SW480 (cell line): Measurements from ENCODE around the gene SBF2.
A peak's percentile ranks its signal among the peaks of the same experiment; 100 is the strongest.
"Not testable (repeated sequence)": the region's sequence is repeated elsewhere in the genome, so short reads cannot be mapped to it uniquely, and the experiment has no call there.

ENCODE experiments used
- DNase-seq: peaks from one replicate; pipeline ENCODE4 v3.0.0-alpha.2; 2016; ENCODE audit warnings: low spot score

SBF2 gene

DNA sequence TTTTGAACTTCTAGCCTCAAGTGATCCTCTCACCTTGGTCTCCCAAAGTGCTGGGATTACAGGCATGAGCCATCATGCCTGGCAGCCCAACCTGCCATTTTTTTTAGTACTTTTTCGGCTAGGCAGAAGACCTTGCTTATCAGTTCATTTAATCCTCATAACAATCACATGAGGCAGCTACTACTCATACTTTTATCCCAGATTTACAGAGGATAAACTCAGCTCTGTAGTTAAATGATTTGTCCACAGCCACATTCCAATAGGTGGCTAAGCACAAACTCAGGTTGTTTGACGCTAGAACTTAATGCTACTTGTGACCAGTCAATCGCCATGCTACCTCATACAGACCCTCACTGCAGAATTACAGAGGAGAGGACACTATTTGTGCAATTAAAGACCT is 28.1 kb downstream of the SBF2 start:
- DNase-seq: no peak

DNA sequence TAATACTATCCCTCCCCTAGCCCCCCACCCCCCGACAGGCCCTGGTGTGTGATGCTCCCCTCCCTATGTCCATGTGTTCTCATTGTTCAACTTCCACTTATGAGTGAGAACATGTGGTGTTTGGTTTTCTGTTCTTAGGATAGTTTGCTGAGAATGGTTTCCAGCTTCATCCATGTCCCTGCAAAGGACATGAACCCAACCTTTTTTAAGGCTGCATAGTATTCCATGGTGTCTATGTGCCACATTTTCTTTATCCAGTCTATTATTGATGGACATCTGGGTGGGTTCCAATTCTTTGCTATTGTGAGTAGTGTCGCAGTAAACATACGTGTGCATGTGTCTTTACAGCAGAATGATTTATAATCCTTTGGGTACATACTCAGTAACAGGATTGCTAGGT is 29.3 kb downstream of the SBF2 start:
- DNase-seq: not testable (repeated sequence)

DNA sequence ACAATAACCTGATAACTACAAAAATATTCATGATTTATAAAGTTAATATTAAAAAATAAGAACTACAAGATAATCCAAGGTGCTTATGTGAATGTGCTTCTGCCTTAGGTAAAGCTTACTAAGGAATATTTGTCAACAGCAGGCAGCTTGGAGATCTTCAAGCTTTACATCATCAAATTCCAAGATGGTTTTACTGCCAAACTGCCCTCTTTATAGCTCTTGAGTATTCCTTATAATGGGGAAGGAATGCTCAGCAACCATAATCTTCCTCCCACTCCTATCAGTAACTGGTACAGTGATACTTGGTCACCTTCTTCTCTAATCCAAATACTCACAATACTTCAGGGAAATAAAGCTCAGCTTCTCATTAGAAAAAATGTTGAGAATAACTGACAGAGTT is 30.1 kb downstream of the SBF2 start:
- no peak for DNase-seq

DNA sequence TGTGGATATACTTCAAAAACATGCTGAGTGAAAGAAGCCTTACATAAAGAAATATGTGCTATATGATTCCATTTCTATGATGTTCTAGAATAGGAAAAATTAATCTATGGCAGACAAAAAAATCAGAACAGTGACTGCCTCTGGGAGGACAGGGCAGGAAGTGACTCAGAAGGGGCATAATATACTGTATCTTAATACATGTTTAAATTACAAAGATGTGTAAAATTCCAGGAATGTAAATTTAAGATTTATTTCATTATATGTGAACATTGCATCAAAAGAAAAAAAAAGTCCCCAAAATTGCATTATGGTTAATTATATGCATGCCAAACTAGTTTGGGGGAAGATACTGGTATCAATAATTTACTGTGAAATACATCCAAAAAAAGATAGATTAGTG is 32.2 kb downstream of the SBF2 start:
- DNase-seq: no peak

DNA sequence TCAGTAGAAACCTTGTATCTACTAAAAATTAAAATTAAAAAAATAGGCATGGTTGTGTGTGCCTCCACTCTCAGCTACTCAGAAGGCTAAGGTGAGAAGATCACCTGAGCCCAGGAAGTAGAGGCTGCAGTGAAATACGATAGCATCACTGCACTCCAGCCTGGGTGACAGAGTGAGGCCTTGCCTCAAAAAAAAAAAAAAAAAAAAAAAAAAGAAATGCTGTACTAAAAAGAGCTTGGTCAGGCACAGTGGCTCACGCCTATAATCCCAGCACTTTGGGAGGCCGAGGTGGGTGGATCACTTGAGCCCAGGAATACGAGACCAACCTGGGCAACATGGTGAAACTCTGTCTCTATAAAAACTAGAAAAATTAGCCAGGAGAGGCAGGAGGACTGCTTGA is 36.5 kb downstream of the SBF2 start:
- DNase-seq: no peak

DNA sequence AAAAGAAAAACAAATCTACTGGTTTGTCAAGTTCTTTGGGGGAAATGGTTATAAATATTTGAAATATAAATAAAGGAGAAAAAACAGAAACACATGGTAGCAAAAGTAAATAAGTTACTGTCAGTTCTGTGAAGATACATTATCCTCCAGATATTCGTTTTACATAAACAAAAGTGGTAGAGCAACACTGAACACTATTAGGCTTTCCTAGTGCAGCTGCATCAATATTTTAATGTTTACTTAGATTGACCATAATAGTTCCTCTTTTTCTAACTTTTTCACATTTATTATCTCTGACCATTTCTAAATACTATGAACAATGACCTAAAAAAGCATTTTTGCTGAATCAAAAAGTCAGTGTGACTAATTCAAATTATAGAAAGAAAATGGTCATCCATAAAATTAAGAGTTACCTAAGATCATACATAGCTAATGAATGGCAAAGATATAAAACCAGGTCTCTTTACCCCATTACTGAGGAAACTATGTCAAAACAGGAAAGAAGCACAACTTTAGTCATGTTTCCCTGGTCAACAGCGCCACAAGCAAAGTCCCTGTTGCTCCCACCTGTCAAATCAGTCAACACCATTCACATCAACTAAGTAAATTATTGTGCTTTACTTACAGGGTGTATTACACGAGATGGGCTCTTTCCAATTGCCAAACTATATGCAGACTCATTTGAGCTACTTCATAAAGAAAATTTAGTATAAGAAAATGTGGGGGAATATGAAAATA is 38.5 kb downstream of the SBF2 start:
- no peak for DNase-seq

DNA sequence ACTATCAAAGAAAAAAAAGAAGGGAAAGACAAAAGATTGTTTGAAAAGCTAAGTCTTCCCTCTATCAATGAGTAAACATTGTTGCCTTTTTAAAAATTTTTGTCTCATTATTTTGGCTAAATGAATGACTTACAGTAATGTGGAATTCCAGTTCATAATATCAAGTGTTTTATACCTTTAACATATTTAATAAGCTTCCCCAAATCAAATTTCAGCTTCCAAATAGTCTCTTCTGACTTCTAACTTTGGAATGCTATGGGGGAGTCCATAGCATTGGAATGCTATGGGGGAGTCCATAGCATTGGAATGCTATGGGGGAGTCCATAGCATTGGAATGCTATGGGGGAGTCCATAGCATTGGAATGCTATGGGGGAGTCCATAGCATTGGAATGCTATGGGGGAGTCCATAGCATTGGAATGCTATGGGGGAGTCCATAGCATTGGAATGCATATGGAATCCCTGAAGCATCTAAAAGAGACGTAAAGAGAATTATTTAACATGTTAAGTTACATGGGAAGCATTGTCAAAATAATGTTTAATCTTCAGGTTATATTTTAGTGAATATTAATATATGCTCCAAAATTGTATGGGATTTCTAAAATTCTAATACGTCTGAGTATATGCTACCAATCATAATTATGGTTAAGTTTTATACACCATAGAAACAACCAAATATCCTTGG is 44.4 kb downstream of the SBF2 start:
- not testable (repeated sequence) for DNase-seq

DNA sequence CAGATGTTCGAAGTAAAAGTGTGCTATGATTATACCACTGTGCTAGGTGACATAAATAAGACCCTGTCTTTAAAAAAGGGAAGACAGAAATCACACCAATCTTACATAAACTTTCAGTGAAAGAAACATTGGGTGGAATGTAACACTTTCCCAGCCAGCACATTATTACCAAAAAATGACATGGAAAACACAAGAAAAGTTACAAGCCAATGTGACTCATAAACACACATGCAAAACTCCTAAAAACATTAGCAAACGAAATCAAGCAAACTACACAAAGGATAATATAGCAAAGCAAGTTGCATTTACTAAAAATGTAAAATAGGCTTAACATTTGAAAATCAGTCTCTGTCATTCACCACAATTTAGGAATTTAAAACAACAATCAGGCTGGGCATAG is 47.0 kb downstream of the SBF2 start:
- DNase-seq: no peak

DNA sequence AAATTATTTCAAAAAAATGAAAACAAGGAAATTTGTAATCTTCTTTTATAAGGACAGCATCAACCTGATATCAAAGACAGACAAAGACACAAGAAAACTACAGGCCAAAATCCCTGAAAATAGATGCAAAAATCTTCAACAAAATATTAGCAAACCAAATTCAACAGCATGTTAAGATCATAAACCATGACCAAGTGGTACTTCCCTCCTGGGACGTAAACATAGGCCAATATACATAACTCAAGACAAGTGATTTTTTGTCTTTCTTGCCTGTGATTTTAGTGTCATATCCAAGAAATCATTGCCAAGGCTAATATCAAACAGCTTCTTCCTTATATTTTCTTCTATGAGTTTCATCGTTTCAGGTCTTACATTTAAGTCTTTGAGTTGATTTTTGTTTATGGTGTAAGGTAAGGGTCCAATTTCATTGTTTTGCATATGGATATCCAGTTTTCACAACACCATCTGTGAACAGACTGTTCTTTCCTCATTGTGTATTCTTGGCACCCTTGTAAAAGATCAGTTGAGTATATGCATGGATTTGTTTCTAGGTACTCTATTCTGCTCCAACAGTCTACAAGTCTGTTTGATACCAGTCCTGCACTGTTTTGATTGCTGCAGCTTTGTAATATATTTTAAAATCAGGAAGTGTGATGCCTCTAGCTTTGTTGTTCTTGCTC is 50.0 kb downstream of the SBF2 start:
- DNase-seq: no peak

DNA sequence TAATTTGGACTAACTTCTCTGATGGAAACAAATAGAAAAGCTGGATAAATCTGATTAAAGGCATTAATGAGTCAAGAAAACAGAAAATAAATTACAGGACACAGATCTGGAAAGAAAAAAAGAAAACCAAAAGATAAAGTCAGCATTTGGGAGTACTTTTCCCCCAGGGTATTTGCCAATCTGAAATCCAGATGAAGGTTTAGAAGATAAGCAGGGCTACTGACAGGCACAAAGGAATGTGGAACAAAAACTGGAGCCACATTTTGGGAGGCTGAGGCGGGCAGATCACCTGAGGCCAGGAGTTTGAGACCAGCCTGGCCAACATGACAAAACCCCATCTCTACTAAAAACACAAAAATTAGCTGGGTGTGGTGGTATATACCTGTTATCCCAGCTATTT is 57.2 kb downstream of the SBF2 start:
- DNase-seq: no peak

DNA sequence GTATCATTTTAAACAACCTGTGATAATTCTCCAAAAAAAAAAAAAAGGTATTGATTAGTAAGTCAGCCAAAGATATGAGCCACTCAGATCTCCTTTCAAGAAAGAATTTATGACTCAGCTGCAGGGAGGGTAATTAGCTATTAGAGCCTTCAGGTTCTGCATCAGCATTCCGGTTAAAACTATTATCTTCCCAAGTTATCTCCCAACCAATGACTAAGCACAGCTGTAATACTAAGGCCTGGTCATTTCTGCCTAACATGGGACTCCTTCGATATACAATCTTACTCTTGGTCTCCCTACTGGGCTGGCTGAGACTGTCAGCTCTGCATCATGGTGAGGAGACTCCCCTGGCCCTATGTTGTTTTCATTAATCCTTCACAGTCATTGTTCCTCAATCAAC is 60.4 kb downstream of the SBF2 start:
- DNase-seq: no peak

DNA sequence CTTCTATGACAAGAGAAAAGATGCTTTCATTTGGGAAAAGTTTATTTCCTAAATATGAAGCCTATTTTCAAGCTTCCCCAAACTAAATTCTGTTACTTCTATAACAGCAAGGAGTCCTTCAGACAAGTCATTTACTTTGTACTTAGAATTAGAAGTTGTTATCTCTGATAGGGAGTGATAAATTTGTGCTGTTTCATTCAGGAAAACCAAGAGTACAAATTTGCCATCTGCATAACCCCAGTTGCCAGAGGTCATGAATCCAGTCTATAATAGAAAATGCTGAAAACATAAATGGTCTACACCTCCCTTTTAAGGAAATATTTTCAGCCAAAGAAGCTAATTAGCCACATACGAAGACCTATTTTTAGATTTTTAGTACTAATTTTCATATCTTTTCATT is 61.3 kb downstream of the SBF2 start:
- DNase-seq: no peak

DNA sequence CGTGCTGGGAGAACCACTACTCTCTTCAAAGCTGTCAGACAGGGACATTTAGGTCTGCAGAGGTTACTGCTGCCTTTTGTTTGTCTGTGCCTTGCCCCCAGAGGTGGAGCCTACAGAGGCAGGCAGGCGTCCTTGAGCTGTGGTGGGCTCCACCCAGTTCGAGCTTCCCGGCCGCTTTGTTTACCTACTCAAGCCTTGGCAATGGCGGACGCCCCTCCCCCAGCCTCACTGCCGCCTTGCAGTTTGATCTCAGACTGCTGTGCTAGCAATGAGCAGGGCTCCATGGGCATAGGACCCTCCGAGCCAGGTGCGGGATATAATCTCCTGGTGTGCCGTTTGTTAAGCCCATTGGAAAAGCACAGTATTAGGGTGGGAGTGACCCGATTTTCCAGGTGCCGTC is 62.2 kb downstream of the SBF2 start:
- not testable (repeated sequence) for DNase-seq

DNA sequence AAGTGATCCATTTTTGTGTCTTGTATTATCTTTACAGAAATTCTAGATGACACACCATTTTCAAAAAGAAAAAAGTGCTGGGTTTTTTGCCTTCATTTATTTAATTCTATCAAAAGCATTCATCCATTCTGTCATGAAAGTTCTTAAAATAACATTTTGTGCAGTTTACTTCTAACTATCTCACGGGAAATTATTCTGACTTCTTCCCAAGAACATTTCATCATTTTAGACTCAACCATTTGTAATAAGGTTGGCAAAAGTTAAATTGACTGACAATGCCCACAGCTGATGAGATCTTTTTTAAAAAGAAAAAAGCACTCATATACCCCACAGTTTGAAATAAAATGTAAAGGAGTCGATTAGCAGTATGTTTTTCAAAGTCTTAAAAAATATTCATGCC is 68.5 kb downstream of the SBF2 start:
- DNase-seq: no peak

DNA sequence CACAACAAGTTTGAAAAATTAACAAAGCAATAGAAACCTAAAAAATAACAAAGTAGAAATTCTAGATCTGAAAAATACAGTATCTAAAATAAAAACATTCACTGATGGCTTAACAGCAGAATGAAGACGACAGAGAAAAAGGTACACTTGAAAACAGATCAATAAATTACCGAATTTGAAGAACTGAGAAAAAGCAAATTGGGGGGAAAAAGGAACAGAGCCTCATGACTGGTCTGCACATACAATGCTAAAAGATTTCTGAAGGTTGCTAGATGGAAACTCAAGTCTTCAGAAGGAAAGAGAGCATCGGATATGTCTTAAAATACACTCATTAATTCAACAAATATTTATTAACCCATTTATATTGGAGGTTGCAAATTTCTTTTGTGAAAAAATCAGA is 71.6 kb downstream of the SBF2 start:
- DNase-seq: no peak

DNA sequence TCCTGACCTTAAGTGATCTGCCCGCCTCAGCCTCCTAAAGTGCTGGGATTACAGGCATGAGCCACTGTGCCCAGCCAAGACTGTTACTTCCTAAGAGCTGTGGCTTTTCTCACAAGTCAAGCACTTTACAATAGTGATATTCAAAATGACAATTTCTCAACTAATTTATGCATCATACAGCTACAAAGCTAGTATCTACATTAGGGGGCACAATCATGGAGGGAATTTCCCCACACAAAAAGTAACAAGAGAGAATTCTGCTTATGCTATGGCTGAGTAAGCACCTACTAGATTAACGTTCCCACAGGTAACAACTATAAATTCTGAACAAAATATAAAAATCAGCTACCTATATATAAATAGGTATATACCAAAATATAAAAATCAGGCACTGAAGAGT is 72.7 kb downstream of the SBF2 start:
- no peak for DNase-seq

DNA sequence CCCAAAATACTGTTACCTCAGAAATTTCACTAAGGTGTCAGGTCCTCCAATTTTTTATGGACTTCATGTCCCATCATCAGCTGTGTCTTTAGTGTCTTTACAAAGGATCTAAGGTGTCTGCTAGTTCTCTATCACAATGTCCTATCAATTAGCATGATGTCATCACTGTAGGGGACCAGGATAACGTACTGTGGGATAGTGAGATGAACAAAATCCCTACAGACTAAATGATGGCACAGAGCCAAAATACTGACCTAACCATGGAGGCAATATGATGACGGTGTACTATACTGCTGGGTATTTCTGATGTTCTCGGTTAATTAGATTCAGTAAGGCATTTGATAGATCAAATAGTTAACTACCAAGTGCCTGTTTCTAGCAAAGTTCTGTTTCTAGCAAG is 82.5 kb downstream of the SBF2 start:
- no peak for DNase-seq

DNA sequence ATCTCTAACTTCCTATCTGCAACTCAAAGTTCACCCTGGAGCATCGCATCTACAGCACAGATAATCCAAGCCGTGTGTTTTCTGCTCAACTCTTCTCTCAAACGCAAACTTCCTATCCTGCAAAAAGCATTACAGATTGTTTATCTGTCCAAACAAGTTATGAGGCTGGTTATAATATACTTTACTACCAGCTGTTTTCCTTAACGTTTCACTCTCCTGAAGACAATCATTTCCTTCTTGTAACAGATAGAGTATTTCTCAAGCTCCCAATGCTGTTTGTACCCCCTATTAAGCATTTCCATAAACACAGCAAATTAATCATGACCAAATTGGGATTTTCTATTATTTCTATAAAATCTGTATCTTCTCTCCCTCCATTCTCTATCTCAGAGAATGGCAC is 84.7 kb downstream of the SBF2 start:
- no peak for DNase-seq

DNA sequence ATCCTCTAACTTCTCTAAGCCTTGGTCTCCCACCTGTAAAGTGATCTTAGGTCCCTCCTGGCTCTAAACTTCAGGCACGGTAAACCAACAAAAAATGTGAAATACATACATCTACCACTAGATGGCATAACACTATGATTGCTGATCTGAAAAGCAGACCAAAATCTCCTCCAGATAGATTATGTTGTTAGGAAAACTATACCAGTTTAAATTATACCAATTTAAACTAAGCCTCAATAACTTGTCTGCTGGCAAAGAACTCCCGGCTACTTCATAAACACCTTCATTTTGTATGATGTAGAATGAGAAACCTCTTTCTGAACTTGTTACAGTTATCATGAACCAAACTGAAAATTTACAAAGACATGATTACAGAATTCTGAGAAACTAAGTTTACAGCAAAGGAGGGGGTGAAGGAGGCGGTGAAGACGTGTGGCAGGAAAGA is 85.9 kb downstream of the SBF2 start:
- DNase-seq: peak; percentile 61

DNA sequence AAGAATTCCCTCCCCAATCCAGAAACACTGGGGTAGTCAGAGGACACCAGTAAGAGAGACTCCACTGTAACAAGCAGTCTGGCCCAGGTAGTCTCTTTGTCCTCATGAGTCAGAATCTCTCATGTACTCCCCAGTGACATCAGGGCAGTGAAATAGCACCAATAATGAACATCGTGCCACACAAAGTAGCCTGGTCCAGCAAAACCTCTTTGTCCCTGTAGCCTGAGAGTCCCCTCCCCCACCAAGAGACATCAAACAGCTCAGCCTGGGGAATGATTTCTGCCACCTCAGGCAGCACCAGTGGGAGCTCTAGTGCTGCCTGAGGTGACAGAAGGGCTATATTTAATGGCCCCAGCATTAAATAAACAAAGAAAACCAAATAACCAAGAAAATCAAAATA is 88.1 kb downstream of the SBF2 start:
- no peak for DNase-seq

DNA sequence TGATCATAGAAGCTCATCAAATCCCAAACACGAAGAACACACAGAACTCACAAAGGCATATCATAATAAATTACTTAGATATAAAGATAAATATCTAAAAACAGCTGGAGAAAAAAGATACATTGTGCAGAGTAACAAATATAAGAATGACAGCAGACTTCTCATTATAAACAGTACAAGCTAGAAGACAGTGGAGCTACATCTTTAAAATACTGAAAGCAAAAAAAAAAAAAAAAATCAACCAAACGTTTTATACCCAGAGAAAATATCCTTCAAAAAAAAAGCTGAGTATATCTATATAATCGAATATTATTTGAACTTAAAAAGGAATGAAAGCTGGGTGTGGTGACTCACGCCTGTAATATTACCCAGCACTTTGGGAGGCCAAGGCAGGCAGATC is 90.0 kb downstream of the SBF2 start:
- peak; percentile 43 for DNase-seq

DNA sequence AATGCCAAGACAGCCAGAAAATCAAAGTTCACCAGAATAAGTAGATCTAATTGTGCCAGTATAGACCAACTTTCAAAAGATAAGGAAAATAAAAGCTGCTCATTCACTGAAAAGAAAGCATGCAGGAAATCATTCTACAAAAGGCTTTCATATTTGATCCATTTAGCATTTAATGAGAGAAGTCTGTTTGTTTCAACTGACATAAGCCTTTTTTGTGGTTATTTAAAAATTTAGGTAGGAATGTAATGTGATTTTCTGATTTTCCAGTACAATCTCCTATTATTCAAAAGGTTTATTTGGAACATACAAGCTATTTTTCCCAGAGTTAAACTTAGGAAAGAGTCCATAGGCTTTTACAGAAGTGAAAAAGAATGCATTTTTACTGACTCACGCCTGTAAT is 92.7 kb downstream of the SBF2 start:
- DNase-seq: no peak

DNA sequence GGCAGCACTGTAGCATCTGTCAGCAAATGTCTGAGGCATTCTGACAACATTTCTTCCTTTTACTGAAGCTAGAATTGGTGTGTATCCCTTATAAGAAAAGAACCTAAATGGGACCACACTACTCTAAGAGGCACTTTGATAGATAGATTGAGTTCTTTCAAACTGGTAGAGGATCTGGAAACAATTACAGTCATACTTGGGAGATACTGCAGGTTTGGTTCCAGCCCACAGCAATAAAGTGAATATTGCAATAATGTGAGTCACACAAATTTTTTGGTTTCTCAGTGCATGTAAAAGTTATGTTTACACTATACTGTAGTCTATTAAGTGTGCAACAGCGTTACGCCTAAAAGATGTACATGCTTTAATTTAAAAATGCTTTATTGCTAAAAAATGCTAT is 96.9 kb downstream of the SBF2 start:
- no peak for DNase-seq
